Ascending aorta (tissue), 2 donors: Measurements from ENCODE around the gene TRAPPC12. TPM values are rescaled to one million over a fixed set of nuclear protein-coding genes. Genes with fewer than 3 reads are reported as not detected.

Source experiments
- DNase-seq, 2 donors: peaks; one replicate each; pipeline ENCODE4 v3.0.0-alpha.2; 2019; ENCODE audit warnings: low spot score in 2 of 2
- H3K27ac ChIP-seq, 2 donors: fragments of 200-600 bp; sonication (generic); one replicate each; pipeline ENCODE4 v1.5.1; 2016 to 2017; ENCODE audit warnings: mild to moderate bottlenecking in 1 of 2
- H3K27me3 ChIP-seq: fragments of 200-600 bp; sonication (generic); one replicate; pipeline ENCODE4 v1.5.1; 2017
- H3K36me3 ChIP-seq, 2 donors: fragments of 200-600 bp; sonication (generic); one replicate each; pipeline ENCODE4 v1.5.1; 2016
- H3K4me1 ChIP-seq, 2 donors: fragments of 200-600 bp; sonication (generic); one replicate each; pipeline ENCODE4 v1.5.1; 2016 to 2017; ENCODE audit warnings: mild to moderate bottlenecking in 1 of 2
- H3K4me3 ChIP-seq, 2 donors: fragments of 200-600 bp; sonication (generic); one replicate each; pipeline ENCODE4 v1.5.1; 2016 to 2017; ENCODE audit warnings: mild to moderate bottlenecking in 1 of 2
- H3K9me3 ChIP-seq, 2 donors: fragments of 200-600 bp; sonication (generic); one replicate each; pipeline ENCODE4 v1.5.1; 2016
- intact Hi-C: fragments of 100-400 bp; cut with DNase I; formaldehyde crosslinking; loops from one replicate; pipeline ENCODE4 v1.15.1; 2023
- total RNA-seq: library from RNA; depleted of rRNA; stranded (reverse); fragments of >200 nt; gene quantifications from one replicate; pipeline ENCODE4 v1.1.0, GENCODE V29; 2016
- TF ChIP-seq, protein P1 (sequence below), 3 experiments: fragments of 200-600 bp in 2 of 3; fragments of 450-650 bp in 1 of 3; sonication (generic) in 2 of 3; IDR thresholded peaks; one replicate each; pipeline ENCODE4 v1.5.1; 2016 to 2019; ENCODE audit warnings: antibody characterized with exemption in 3 of 3, mild to moderate bottlenecking in 1 of 3, moderate library complexity in 1 of 3

TRAPPC12 gene
- total RNA-seq, 1 donor from 2014 or later: 94.0 TPM

DNA sequence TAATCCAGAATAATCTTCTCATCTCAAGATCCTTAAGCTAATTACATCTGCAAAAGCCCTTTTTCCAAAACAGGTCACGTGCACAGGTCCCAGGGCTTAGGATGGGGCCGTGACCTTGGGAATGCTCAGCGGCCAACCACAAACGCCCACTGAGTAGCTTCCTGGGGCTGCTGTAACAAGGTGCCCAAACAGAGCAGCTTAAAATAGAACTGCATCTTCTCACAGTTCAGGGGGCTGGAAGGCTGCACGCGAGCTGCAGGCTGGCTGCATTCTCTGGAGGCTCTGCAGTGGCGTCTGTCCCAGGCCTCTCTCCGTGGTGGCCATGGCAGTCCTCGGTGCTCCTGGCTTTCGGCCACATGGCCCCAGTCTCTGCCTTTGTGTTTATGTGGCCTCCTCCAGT lies 107.9 kb downstream of the TRAPPC12 start:
- no peaks in the 10 kb centered on the region for H3K27me3 ChIP-seq
- no peak for DNase-seq
- peaks cover 0 to 10% of the 10 kb centered on the region in 2 donors for H3K4me1 ChIP-seq
- H3K27ac ChIP-seq: peak overlapping the region; percentile 36 to 66
- peaks cover 0 to 15% of the 10 kb centered on the region in 2 donors for H3K36me3 ChIP-seq
- H3K4me3 ChIP-seq: no peak overlapping the region
- intact Hi-C loops: no loop called here
- TF ChIP-seq, protein P1, sequence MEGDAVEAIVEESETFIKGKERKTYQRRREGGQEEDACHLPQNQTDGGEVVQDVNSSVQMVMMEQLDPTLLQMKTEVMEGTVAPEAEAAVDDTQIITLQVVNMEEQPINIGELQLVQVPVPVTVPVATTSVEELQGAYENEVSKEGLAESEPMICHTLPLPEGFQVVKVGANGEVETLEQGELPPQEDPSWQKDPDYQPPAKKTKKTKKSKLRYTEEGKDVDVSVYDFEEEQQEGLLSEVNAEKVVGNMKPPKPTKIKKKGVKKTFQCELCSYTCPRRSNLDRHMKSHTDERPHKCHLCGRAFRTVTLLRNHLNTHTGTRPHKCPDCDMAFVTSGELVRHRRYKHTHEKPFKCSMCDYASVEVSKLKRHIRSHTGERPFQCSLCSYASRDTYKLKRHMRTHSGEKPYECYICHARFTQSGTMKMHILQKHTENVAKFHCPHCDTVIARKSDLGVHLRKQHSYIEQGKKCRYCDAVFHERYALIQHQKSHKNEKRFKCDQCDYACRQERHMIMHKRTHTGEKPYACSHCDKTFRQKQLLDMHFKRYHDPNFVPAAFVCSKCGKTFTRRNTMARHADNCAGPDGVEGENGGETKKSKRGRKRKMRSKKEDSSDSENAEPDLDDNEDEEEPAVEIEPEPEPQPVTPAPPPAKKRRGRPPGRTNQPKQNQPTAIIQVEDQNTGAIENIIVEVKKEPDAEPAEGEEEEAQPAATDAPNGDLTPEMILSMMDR (IDR thresholded peaks at IDR 0.05): no peak
- H3K9me3 ChIP-seq: no peaks in the 10 kb centered on the region

- TF ChIP-seq, protein P1 (IDR thresholded peaks at IDR 0.05): no peak
- Histone ChIP-seq H3K9me3 (no peaks in the 10 kb centered on the region), H3K27me3 (no peaks in the 10 kb centered on the region), H3K27ac (peak overlapping the region; percentile 36 to 66), H3K4me1 (peaks cover 0 to 10% of the 10 kb centered on the region in 2 donors), H3K4me3 (no peak overlapping the region), H3K36me3 (peaks cover 0 to 14% of the 10 kb centered on the region in 2 donors)
- intact Hi-C loops: no loop called here
- peak in 1 of 2 donors; percentile 59 for DNase-seq
Measured at GRCh38 chr2:3488061-3488531, 108.6 kb downstream of the TRAPPC12 start.

DNA sequence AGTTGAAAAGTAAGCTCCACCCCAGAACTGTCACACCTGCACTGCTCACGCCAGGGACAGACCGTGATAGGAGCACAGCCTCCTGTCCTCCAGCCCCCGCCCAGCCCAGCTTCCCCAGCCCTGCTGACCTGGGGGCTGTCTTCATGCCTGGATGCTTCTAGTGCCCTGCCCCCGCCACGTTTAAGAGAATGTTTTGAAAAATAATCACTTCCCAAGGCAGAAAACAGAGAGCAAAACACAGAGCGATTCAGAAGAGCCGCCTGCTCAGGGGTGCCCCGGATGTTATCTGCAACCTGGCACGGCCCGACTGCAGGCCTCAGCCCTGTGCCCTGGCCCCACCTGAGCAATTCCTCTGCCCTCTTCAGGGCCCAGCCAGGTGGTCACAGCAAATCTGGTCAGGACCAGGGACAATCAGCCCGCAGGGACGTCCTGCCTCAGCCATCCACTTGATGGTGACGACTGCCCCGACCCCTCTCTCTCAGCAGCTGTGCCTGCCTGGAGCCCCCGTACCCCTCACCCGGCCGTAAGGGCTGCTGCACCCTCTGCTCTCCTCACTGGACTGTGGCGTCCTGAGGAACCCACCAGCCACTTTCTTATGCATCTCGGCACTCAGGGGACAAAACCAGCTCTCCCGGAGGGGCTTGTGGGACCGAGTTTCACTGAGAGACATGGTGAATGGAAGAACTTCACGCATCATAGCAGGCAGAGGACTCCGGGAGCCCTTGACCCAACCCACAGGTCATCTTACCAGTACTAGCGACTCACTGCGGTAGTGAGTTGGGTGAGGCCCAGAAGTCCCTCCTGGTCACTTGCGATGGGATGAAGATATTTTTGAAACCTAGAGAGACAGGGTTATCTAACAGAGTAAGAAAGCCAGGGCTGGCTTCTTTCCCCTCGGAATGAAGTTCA lies 109.6 kb downstream of the TRAPPC12 start:
- Histone ChIP-seq H3K27me3 (no peaks in the 10 kb centered on the region), H3K36me3 (peaks cover 0 to 9% of the 10 kb centered on the region in 2 donors), H3K4me1 (peaks cover 6 to 19% of the 10 kb centered on the region in 2 donors), H3K27ac (peak overlapping the region; percentile 62 to 66), H3K4me3 (no peak overlapping the region), H3K9me3 (no peaks in the 10 kb centered on the region)
- peak in 1 of 2 donors; percentile 59 for DNase-seq
- intact Hi-C loops: no loop called here
- TF ChIP-seq, protein P1 (IDR thresholded peaks at IDR 0.05): no peak

DNA sequence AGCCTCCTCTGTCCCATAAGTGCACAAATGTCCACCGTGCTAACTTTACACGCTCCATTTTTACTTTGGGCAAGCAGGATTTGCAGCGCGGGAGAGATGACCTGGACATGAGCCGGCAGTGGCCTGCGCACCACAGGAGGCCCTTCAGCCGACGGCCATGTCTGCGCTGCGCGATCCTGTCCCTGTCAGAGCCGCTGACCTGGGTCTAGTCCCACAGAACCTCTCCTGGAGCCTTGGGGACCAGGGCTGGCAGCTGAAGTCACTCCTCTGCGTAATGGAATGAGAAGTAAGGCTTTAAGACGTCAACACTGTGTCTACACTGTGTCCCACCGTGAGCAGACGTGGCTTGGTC lies 110.2 kb downstream of the TRAPPC12 start:
- Histone ChIP-seq H3K4me1 (peaks cover 6 to 22% of the 10 kb centered on the region in 2 donors), H3K27me3 (no peaks in the 10 kb centered on the region), H3K27ac (peak overlapping the region in 1 of 2 donors; percentile 45), H3K4me3 (no peak overlapping the region), H3K36me3 (peaks cover 0 to 7% of the 10 kb centered on the region in 2 donors), H3K9me3 (no peaks in the 10 kb centered on the region)
- peak in 1 of 2 donors; percentile 58 for DNase-seq
- TF ChIP-seq, protein P1 (IDR thresholded peaks at IDR 0.05): no peak
- intact Hi-C loops: no loop called here

DNA sequence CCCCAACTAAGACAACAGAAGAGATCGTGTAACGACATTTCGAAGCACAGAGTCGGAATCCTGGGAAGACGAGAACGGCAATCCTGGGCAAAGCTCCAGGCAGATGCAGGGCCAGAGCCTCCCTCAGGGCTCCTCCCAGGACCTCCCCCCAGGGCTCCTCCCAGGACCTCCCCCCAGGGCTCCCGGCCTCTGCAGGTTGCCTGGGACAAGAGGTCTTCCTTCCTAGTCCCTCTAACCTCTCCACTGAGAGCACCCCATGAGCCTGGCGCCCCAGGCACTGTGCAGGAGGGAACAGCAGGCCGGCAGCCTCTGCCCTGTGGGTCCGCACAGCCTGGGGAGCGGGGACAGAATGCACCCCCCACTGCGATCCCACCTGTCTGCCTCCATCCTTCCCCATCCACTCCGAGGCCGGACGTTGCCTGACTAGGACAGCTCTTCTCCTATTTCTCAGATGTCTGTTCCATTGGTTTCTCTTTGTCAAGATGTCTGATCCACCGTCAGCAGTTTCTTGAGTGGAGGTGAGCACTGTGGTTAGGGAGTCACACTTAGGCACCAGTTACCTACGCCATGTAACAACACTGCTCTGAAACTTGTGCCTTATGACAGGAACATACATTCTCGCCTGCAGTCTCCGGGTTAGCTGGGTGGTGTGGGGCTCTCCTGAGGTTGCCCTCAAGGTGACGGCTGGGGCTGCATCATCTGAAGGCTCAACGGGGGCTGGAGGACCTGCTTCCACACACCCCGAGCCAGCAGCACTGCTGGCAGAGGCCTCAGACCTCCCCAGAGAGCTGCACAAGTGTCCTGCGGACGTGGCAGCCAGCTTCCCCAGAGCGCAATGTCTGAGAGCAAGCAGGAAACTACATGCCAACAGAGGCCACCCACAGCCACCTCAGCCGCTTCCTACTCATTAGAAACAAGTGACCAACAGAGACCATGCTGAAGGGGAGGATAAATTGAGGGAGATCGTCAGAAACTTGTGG lies 111.0 kb downstream of the TRAPPC12 start:
- H3K9me3 ChIP-seq: no peaks in the 10 kb centered on the region
- H3K27ac ChIP-seq: peak overlapping the region; percentile 9 to 90
- H3K4me3 ChIP-seq: no peak overlapping the region
- intact Hi-C loops: no loop called here
- H3K36me3 ChIP-seq: peaks cover 7 to 14% of the 10 kb centered on the region in 2 donors
- H3K27me3 ChIP-seq: no peaks in the 10 kb centered on the region
- DNase-seq: peak in 1 of 2 donors; percentile 64
- H3K4me1 ChIP-seq: peaks cover 6 to 22% of the 10 kb centered on the region in 2 donors
- TF ChIP-seq, protein P1 (IDR thresholded peaks at IDR 0.05): no peak
